ENCODE measurements around the gene CD40.

The CD40 gene

GRCh38 chr20:46151936-46152335 lies 33.8 kb downstream of the CD40 start:
- DNase-seq, result peak in 1 of 2 donors; percentile 39

- no peak for DNase-seq
Measured at GRCh38 chr20:46152824-46153586, 34.9 kb downstream of the CD40 start.

GRCh38 chr20:46154305-46154704 lies 36.2 kb downstream of the CD40 start:
- no peak for DNase-seq

GRCh38 chr20:46154796-46155195 lies 36.7 kb downstream of the CD40 start:
- no peak for DNase-seq

GRCh38 chr20:46156065-46156464 lies 38.0 kb downstream of the CD40 start:
- DNase-seq, result no peak

- no peak for DNase-seq
Measured at GRCh38 chr20:46157076-46157592, 39.0 kb downstream of the CD40 start.

GRCh38 chr20:46157625-46158024 lies 39.5 kb downstream of the CD40 start:
- DNase-seq, result no peak

GRCh38 chr20:46158476-46158987 lies 40.4 kb downstream of the CD40 start:
- DNase-seq, result no peak

GRCh38 chr20:46159101-46159897 lies 41.2 kb downstream of the CD40 start:
- DNase-seq, result no peak

- no peak for DNase-seq
Measured at GRCh38 chr20:46160661-46161060, 42.5 kb downstream of the CD40 start.

- DNase-seq, result no peak
Measured at GRCh38 chr20:46161921-46162320, 43.8 kb downstream of the CD40 start.

- no peak for DNase-seq
Measured at GRCh38 chr20:46164254-46164653, 46.1 kb downstream of the CD40 start.

GRCh38 chr20:46167080-46167479 lies 49.0 kb downstream of the CD40 start:
- no peak for DNase-seq

- DNase-seq, result no peak
Measured at GRCh38 chr20:46168438-46168837, 50.3 kb downstream of the CD40 start.

GRCh38 chr20:46169245-46170171 lies 51.4 kb downstream of the CD40 start:
- no peak for DNase-seq

- no peak for DNase-seq
Measured at GRCh38 chr20:46171476-46171875, 53.4 kb downstream of the CD40 start.

GRCh38 chr20:46171909-46172308 lies 53.8 kb downstream of the CD40 start:
- no peak for DNase-seq

GRCh38 chr20:46172455-46172854 lies 54.3 kb downstream of the CD40 start:
- no peak for DNase-seq

- DNase-seq, result no peak
Measured at GRCh38 chr20:46172961-46173536, 54.9 kb downstream of the CD40 start.

- no peak for DNase-seq
Measured at GRCh38 chr20:46173652-46174468, 55.7 kb downstream of the CD40 start.

- peak; percentile 80 to 85 for DNase-seq
Measured at GRCh38 chr20:46174469-46175126, 56.5 kb downstream of the CD40 start.
